ENCODE results near the gene SUMF2. TPM values are rescaled to one million over a fixed set of nuclear protein-coding genes. Genes with fewer than 3 reads are reported as not detected.
"Not testable (repeated sequence)": the region's sequence is repeated elsewhere in the genome, so short reads cannot be mapped to it uniquely, and the experiment has no call there.

SUMF2 gene
- total RNA-seq (2014; rRNA removed; shearing (Covaris generic)) = 142 and 147 TPM in 2 replicates

DNA sequence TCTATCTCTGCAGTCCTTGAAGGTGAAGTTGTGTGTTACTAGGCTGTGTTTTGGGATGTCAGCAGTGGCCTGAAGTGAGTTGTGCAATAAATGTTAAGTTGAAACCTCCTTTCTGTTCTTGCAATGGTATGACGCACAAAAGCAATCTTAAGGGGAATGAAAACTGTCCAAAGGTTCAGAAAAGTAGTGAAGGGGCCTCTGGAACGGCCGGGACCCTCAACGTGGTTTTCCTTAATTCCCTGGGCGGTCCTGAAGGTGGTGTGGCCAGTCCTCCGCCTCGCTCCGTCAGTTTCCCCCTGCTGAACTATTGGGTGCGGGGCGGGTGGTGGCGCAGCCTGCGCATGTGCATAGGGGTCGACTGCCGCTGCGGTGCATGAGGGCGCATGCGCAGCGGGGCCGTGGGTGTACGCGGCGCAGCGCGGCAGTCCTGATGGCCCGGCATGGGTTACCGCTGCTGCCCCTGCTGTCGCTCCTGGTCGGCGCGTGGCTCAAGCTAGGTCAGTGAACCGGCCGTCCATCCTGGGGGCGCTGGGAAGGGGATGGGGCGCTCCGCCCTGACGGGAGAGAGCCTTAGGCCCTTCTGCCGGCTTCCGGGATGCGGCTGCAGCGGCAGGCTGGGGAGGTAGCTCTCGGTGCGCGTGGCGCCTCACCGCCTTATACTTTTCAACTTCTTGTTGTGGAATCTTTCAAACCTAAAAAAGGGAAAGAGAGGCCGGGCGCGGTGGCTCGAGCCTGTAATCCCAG, at the start of gene SUMF2:
SUMF2 (plus strand) TSS at position 405 of the 744 bp plus-strand sequence; CDS start at position 431, 26 bp downstream.
- peak; percentile 95 for DNase-seq (ENCODE audit: low spot score)

DNA sequence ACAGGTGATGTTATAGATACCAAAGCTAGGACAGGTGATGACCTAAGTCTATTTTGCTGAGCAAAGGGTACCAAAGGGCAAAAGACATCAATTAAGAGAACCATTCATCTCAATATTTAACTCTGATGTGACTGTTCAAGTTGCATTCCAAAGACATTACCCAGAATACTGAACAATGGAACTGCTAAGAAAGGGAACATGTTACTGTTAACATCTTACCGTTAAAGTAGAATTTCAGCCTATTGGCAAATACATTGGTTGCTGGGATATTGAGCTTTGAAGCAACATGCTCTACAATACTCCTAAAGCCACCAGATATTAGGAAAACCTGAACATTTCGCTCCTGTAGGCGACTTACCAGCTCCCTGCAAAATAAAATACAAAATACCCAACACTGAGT, 47.1 kb upstream of the SUMF2 start:
- not testable (repeated sequence) for DNase-seq (ENCODE audit: low spot score)

DNA sequence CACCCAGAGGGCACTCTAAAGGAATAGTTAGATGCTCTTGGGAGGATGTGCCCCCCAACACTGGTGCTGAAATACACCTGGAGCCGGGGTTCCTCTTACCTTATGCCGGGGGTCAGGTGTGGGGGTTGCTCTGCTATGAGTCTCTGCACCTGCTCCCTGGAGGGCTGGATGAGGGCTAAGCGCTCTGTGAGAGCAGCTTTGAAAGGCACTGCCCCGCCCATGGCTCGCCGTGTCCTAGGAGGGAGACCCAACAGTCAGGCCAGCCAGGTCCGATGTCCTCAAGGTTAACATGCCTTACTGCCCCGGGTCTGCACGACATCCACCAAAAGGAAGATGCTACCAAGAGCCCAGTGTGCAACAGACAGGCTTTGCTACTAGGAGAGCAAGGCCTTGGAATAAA, 44.6 kb upstream of the SUMF2 start:
- DNase-seq (ENCODE audit: low spot score) = no peak

DNA sequence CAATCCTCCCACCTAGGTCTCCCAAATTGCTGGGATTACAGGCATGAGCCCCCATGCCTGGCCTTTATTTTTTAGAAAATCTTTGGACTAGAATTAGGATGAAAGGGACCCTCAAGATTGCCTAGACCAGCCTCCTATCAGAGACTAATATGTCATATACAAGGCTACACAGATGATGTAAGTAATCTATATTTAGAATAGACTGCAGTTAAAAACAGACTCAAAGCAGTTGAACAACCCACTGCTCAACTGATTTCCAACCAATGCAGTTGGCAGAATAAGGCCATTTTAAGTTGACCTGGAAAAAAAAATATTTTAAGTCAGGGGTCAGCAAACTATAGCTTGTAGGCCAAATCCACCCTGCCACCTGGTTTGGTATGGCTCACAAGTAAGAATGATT, 40.6 kb upstream of the SUMF2 start:
- no peak for DNase-seq (ENCODE audit: low spot score)

DNA sequence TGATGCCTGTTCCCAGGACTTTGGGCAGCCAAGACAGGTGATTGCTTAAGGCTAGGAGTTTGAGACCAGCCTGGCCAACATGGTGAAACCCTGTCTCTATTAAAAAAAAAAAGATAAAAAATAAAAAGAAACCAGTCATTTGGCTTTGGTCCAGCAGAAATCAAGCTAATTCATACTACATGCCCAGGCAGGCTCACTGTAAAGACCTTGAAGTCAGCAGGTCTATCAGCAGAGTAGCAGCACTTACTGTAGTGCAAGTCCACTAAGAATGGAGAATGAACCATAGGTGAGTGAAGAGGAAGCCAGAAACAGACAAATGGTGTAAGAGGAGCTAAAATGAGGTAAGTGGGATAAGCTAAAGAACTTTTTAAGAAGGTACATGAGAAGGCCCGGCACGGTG, 37.5 kb upstream of the SUMF2 start:
- DNase-seq (ENCODE audit: low spot score) = no peak

GRCh38 chr7:56028942-56029630, 35.0 kb upstream of the SUMF2 start:
- DNase-seq (ENCODE audit: low spot score) = no peak

DNA sequence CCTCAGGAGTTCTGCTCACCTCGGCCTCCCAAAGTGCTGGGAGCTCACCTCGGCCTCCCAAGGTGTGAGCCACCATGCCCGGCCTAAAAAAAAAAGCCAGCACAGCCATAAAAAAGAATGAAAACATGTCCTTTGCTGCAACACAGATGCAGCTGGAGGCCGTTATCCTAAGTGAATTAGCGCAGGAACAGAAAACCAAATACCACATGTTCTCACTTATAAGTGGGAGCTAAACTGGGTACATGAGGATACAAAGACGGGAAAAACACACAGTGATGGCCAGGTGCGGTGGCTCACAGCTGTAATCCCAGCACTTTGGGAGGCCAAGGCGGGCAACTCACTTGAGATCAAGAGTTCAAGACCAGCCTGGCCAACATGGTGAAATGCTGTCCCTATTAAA, 33.7 kb upstream of the SUMF2 start:
- no peak for DNase-seq (ENCODE audit: low spot score)

DNA sequence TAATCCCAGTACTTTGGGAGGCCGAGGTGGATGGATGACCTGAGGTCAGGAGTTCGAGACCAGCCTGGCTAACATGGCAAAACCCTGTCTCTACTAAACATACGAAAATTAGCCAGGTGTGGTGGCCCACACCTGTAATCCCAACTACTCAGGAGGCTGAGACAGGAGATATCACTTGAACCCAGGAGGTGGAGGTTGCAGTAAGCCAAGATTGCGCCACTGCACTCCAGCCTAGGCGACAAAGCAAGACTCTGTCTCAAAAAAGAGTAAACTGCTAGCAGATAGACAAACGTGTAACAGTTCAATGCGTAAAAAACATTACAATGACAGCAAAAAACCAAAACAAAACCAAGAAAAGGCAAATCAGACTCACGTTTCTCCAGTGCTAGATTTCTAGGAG, 32.5 kb upstream of the SUMF2 start:
- DNase-seq (ENCODE audit: low spot score) = not testable (repeated sequence)

DNA sequence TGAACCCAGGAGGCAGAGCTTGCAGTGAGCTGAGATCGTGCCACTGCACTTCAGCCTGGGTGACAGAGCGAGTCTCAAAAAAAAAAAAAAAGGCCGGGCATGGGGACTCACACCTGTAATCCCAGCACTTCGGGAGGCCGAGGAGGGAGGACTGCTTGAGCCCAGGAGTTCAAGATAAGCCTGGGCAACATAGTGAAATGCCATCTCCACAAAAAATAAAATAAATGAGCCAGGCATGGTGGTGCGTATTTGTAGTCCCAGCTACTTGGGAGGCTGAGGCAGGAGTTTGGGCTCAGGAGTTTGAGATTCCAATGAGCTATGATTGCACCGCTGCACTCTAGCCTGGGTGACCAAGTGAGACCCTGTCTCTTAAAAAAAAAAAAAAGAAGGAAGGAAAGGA, 31.5 kb upstream of the SUMF2 start:
- not testable (repeated sequence) for DNase-seq (ENCODE audit: low spot score)

GRCh38 chr7:56033671-56034432, 30.2 kb upstream of the SUMF2 start:
- DNase-seq (ENCODE audit: low spot score) = peak; percentile 88

DNA sequence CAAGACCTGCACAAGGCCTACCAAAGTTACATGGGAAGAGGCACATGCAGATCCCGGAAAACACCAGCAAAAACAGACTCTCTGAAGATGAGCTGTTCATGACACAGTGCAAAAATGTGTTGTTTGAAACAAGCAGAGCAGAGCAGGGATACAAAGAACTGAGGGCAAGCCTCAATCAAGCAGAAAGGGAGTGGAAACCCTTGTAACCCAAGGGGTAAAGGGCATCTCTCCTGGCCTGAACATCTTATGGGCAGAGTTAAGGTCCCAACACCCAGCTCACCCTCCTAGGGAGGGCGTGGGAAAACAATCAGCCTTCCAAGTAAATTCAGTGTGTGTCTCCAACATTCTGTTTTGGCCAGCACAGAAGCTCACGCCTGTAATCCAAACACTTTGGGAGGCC, 23.4 kb upstream of the SUMF2 start:
- DNase-seq (ENCODE audit: low spot score) = no peak

- DNase-seq (ENCODE audit: low spot score) = not testable (repeated sequence)
Measured at GRCh38 chr7:56045758-56046157, 18.3 kb upstream of the SUMF2 start.

DNA sequence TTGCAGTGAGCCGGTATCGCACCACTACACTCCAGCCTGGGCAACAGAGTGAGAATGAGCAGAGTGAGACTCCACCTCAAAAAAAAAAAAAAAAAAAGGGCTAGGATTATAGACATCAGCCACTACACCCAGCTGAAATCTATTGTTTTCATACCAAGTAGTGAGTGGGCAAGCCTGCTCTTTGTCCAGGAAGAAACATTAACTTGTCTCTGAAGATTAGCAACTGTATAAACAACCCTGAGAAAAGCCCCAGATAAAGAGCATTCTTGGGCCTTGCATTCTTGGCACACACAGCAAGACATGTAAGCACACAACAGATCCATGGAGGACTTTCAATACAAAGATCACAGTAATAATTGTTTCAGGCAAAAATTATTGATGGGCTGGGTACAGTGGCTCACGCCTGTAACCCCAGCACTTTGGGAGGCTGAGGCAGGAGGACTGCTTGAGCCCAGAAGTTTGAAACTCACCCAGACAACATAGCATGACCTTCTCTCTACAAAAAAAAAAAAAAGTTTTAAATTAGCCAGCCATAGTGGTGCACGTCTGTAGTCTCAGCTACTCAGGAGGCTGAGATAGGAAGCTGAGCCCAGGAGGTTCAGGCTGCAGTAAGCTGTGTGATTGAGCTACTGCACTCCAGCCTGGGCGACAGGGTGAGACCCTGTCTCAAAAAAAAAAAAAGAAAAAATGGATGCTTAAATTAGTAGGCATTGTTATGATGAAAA, 17.2 kb upstream of the SUMF2 start:
- DNase-seq (ENCODE audit: low spot score) = peak; percentile 28

DNA sequence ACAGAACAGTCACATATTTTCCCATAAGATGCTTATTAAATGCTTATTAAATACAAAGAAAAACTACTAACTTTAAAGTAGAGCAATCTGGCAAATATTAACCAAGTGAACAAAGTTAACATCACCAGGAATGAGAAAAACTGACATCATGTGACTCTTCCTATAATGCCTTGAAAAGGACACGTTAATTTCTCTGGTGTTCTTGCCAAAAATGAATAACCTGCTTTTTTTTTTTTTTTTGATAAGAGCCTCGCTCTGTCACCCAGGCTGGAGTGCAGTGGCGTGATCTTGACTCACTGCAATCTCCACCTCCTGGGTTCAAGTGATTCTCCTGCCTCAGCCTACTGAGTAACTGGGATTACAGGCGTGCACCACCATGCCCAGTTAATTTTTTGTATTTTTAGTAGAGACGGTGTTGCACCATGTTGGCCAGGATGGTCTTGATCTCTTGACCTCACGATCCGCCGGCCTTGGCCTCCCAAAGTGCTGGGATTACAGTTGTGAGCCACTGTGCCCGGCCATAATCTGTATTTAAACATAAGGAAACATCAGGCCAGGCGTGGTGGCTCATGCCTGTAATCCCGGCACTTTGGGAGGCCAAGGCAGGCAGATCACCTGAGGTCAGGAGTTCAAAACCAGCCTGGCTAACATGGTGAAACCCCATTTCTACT, 16.5 kb upstream of the SUMF2 start:
- not testable (repeated sequence) for DNase-seq (ENCODE audit: low spot score)

DNA sequence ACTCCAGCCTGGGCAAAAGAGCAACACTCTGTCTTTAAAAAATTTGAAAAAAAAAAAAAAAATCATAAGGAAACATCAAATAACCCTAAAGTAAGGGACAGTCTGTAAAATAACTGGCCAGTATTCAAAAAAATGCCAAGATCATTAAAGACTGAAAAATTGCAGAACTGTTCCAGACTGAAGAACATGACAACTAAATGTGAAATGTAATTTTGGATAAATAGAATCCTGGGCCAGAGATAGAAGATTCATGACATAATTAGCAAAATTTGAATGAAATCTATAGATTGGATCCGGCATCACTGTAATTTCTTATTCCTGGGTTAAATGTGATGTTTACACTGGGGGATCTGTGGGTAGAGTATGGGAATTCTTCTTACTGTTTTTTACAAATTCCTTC, 15.8 kb upstream of the SUMF2 start:
- no peak for DNase-seq (ENCODE audit: low spot score)

DNA sequence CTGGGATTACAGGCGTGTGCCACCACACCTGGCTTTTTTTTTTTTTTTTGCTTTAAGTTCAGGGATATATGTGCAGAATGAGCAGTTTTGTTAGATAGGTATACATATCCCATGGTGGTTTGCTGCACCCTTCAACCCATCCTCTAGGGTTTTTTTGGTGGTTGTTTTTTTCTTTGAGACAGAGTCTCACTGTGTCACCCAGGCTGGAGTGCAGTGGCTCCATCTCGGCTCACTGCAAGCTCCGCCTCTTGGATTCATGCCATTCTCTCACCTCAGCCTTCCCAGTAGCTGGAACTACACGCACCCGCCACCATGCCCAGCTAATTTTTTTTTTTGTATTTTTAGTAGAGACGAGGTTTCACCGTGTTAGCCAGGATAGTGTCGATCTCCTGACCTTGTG, 15.3 kb upstream of the SUMF2 start:
- peak; percentile 78 for DNase-seq (ENCODE audit: low spot score)

DNA sequence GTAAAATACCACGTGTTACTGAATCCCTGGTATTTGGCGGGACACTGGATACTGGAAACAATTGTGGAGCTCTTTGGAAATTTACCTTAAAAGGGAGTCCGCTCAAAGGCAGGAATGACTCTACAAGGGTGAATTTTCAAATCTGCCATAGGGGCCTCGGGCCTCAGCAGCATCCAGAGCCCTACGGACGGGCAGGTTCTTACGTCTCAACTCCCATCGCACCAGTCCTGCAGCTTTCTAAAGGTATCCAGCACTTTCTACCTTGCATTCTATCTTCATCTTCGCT, 13.1 kb upstream of the SUMF2 start:
- no peak for DNase-seq (ENCODE audit: low spot score)

GRCh38 chr7:56051339-56052191, 12.5 kb upstream of the SUMF2 start, which contains the start of the genes CCT6A and PSPH:
Gene CCT6A, plus strand, starts transcription at chr7:56051765. Its CDS starts 84 bp downstream, at chr7:56051849.
Gene PSPH, minus strand, starts transcription at chr7:56051444. Its CDS starts 30,232 bp downstream, at chr7:56021212.
- peak; percentile 99 for DNase-seq (ENCODE audit: low spot score)

GRCh38 chr7:56053379-56053778, 10.7 kb upstream of the SUMF2 start:
- no peak for DNase-seq (ENCODE audit: low spot score)

DNA sequence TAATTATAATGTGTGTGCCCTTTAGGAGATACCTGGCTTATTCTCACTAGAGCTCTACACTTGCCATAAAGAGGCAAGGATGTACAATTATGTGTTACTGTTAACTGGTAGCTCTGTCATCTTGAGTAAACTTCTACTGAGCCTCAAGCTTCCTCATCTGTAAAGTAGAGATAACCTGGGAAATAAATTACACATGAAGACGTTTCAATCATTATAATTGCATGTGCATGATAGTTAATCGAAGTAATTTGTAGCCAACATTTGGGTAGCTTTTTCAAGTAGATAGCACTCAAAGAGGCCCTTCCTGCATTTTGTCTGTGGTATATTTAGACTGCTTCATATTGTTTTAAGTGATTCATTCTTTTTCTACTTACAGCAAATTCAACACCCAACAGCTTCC, 10.1 kb upstream of the SUMF2 start:
- no peak for DNase-seq (ENCODE audit: low spot score)
